Measurements from ENCODE around the gene FBXO42.

FBXO42 gene

DNA sequence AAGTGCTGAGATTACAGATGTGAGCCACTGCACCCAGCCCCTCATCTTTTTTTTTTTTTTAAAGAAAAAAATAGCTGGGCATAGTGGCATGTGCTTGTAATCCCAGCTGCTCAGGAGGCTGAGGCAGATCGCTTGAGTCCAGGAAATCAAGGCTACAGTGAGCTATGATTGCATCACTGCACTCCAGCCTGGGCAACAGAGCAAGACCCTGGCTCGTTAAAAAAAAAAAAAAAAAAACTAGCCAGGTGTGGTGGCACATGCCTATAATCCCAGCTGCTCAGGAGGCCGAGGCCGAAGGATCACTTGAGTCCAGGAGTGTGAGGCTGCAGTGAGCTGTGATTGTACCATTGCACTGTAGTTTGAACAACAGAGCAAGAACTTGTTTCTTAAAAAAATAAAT, 28.6 kb upstream of the FBXO42 start:
- TF ChIP-seq CTCF (IDR thresholded peaks at IDR 0.05; ENCODE audit: insufficient read depth, low read depth, low read length, missing control alignments), result no peak
- no peak for DNase-seq (ENCODE audit: low read depth)
- no peak overlapping the region for H3K4me3 ChIP-seq (ENCODE audit: low read length)

GRCh38 chr1:16378443-16378842, 26.2 kb upstream of the FBXO42 start:
- no peak for TF ChIP-seq CTCF (IDR thresholded peaks at IDR 0.05; ENCODE audit: insufficient read depth, low read depth, low read length, missing control alignments)
- no peak overlapping the region for H3K4me3 ChIP-seq (ENCODE audit: low read length)
- DNase-seq (ENCODE audit: low read depth), result no peak

DNA sequence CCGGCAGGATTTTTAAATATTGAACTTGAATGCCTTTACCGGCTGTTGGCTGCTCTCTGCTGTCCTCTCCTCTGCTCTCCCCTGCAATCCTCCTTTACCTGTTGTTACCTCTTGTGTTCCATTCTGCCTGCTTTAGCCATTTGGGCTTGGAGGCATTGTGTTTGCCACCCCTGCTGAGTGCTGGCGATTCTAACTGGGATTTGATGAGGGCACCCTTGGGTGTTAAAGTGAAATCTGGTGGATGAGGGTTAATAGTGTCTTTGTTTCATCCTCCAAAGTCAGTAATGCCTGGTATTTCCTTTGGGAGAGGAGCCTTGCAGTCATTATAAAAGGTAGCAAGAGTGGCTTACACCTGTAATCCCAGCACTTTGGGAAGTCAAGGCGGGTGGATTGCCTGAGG, 24.7 kb upstream of the FBXO42 start:
- H3K4me3 ChIP-seq (ENCODE audit: low read length), result no peak overlapping the region
- no peak for DNase-seq (ENCODE audit: low read depth)
- TF ChIP-seq CTCF (IDR thresholded peaks at IDR 0.05; ENCODE audit: insufficient read depth, low read depth, low read length, missing control alignments), result no peak

DNA sequence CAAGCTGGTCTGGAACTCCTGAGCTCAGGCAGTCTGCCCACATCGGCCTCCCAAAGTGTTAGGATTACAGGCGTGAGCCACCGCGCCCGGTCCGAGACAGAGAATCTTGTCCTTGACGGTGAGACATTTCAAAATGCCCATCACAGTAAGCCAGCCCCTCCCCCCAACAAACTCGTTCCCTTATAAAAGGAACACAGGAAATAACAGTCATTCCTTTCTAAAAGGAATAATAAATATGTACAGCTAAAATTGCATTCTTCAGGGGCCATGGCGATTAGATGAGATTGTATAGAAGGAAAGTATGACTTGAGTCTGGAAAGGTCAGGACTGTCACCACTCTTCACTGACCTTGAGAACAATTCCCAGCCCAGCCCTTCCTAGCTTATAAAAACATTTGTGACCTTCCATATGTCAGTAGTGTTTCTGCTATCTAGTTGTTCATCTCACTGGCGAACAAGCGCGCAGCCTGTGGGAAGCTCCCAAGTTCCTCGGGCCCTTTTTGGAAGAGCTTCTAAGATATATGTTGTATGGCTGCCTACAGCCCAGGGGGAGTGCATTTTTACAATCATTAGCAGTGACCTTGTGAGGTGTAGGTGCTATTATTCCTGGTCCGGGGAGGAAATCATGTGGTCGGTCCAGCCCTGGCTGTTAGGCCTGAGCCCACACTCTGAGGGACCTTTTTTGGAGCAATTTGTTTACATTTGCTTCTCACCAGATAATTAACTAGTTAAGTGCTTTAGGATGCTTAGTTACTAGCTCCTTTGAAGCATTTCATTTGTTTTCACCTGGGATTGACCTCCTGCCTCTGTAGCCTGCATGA, 23.5 kb upstream of the FBXO42 start:
- no peak for DNase-seq (ENCODE audit: low read depth)
- H3K4me3 ChIP-seq (ENCODE audit: low read length), result no peak overlapping the region
- no peak for TF ChIP-seq CTCF (IDR thresholded peaks at IDR 0.05; ENCODE audit: insufficient read depth, low read depth, low read length, missing control alignments)

- DNase-seq (ENCODE audit: low read depth), result no peak
- no peak for TF ChIP-seq CTCF (IDR thresholded peaks at IDR 0.05; ENCODE audit: insufficient read depth, low read depth, low read length, missing control alignments)
- H3K4me3 ChIP-seq (ENCODE audit: low read length), result no peak overlapping the region
Observed at GRCh38 chr1:16374266-16374665, 22.0 kb upstream of the FBXO42 start.

GRCh38 chr1:16372535-16373285, 20.4 kb upstream of the FBXO42 start:
- no peak for DNase-seq (ENCODE audit: low read depth)
- TF ChIP-seq CTCF (IDR thresholded peaks at IDR 0.05; ENCODE audit: insufficient read depth, low read depth, low read length, missing control alignments), result no peak
- H3K4me3 ChIP-seq (ENCODE audit: low read length), result no peak overlapping the region

All from epithelial cell of esophagus (primary cell).